OCI-M2 (cell line): ENCODE data around the gene HP1BP3.

ENCODE experiments used
- DNase-seq: peaks from one replicate; lab custom pipeline; 2025; ENCODE audit not compliant: unreplicated experiment; lab: John Stamatoyannopoulos, UW

Gene HP1BP3

DNA sequence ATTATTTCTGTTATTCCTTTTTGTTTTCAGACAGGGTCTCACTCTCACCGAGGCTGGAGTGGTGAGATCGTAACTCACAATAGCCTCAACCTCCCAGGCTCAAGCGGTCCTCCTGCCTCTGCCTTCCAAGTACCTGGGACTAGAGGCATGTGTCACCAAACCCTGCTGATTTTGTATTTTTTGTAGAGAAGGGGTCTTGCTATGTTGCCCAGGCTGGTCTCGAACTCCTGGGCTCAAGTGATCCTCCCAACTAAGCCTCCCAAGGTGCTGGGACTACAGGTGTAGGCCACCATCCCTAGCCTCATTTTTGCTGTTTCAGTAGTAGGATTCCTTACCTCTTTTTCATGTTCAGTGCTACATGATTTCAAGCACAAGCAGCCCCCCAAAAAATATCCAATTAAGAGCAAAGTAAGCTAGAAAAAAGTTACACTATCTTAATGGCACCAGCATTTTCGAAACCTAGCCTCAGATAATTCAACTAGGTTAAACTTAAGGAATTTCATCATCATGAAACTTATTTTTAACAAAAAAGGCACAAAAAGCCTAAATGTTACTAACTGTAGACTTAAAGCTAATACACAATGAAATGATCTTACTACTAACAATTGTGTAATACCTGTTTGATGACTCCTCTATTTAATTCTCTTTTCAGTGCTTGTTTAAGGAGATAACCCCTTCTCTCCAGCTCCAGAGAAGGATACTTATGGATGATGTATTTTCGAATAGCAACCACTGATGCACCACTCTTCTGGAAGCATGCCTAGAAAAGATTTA, 16.6 kb downstream of the HP1BP3 start:
- DNase-seq: no peak

DNA sequence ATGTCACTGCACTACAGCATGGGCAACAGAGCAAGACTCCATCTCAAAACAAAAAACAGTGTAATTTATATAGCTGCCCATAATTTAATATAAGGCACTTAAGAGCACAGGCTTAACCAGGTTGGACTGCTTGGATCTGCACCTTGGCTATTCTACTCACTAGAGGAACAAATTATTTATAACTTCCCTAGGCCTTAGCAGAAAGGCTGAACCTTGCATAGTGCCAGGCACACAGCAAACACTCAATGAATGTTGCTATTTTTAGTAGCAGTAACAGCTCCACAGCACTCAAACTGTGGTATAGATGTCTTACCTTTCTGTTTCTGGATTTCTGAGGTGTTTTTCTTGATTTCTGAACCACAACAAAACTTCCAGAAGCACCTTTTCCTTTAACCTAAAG, 19.8 kb downstream of the HP1BP3 start:
- no peak for DNase-seq

DNA sequence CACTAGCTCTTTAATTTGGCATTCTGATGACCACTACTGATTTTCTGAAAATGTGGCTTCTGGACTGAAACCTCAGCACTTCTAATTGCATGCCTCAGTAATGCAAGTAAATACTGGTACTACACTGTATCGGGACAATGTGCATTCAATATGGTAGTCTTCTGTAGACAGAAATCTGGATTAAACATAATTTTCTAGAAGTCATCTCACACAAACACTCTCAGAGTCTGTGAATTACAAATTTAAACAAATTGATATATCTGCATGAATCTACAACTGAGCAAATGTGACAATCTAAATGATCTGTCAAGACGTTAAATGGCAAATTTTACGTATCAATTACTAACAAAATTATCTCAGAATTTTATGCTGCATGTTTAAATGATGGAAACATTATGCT, 23.7 kb downstream of the HP1BP3 start:
- DNase-seq: no peak

DNA sequence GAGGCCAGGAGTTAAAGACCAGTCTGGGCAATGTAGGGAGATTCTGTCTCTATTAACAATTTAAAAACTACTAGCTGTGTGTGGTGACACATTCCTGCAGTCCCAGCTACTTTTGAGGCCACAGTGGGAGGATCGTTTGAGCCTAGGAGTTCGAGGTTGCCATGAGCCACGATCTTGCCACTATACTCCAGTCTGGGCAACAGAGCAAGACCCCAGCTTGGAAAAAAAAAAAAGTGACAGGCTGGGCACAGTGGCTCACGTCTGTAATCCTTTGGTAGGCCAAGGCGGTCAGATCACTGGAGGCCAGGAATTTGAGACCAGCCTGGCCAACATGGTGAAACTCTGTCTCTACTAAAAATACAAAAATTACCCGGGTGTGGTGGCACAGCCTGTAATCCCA, 26.8 kb downstream of the HP1BP3 start:
- no peak for DNase-seq

DNA sequence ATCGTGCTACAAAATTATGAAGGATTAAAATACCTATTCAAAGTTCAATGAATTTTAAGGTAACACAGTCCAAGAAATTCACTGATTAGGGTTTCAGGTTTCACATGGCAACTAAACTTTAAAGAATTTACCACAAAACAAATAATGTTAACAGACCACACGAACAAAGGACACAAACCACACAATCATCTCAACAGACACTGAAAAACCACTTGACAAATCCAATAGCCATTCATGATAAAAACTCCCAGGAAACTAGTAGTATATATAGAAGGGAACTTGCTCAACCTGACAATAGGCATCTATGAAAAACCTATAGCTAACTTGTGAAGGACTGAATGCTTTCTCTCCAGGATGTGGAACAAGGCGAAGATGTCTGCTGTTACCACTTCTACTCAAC, 33.5 kb downstream of the HP1BP3 start:
- no peak for DNase-seq

DNA sequence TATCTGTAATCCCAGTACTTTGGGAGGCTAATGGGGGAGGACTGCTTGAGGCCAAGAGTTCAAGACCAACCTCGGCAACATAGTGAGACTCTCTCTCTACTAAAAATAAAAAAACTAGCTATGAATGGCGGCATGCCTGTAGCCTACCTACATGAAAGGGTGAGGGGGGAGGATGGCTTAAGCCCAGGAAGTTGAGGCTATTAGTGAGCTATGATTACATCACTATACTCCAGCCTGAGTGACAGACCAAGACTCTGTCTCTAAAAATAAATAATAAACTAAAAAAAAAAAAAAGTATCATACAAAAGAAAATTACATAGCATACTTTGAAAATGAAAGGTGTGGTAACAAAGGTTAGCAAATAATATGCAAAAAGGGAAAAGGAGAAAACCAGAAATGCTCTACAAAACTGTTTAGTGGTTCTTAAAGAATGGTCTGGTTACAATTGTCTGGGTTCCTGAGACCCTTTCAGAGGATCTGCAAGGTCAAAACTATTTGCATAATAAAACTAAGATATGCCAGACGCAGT, 35.6 kb downstream of the HP1BP3 start:
- no peak for DNase-seq

DNA sequence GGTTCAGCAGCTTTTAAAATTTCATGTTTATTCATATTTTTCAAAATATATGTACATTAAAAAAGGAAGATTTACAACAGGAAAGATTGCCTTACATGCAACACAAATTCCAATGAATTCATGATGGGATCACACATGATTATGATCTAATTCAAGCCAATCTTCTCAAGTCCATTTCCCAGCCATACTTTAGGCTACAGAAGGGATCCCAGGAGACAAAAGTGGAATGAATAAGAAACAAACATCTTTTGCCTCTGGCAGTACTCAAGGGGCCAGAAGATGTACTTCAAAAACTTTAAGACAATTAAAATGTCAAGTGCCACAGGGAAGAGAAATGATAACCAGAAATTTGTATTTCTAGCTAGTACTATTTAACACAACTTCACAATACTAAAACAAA, 44.4 kb downstream of the HP1BP3 start:
- no peak for DNase-seq

DNA sequence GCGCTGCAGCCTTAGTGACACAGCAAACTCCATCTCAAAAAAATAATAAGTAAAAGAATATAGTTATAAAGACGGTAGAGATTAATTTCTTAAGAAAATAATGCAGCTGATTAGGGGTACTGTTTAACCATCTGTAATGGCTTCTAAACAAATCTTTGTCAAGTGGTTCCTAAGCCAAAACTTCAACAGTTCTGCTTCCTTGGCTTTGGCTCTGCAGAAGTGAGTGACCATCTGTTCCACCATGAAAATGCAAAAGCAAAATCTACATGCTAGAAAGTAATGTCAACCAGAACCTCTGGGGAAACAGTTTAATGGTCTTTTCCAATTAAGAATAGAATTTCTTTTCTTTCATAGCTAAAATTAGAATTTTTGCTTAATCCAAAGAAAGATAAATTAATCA, 46.3 kb downstream of the HP1BP3 start:
- DNase-seq: no peak

DNA sequence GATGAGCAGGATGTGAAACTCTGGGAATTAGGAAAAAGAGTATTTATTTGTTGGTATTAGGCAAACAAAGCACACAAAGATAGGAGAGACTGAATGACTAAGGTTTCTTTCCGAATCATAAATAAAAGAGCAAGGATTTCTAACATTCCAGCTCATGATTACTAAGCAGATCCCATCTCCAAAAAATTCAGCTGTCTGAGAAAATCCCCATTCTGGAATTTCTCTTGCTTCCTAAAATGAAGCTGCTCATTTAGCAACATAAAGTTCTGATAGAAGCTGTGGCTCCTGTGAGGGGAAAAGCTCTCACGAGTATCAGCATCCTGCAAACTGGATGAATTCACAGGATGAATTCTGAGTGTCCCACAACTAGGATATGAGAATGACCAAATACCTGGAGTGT, 47.9 kb downstream of the HP1BP3 start:
- DNase-seq: no peak

DNA sequence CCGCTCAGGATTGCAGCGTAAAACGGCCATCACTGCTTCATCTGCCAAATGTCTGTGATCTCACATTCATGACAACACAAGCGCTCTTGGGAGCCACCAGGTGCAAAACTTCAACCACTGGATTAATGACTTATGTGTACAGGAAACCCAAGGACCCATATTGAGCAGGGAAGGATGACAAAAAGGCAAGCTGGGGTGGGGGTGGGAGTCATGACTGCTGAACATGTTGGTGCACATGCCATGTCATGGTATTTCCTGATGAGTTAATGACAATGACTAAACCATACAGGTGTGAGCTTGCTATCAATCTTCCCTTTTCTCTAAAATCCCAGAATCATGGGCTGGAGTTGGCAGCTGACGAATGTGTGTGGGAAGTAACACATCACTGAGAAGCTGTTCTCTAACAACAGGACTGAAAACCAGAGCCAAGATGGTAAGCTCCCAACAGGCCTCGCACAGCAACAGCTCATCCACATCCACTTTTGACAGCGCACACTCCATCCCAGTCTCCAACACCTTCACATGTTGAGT, 51.5 kb downstream of the HP1BP3 start:
- DNase-seq: no peak

DNA sequence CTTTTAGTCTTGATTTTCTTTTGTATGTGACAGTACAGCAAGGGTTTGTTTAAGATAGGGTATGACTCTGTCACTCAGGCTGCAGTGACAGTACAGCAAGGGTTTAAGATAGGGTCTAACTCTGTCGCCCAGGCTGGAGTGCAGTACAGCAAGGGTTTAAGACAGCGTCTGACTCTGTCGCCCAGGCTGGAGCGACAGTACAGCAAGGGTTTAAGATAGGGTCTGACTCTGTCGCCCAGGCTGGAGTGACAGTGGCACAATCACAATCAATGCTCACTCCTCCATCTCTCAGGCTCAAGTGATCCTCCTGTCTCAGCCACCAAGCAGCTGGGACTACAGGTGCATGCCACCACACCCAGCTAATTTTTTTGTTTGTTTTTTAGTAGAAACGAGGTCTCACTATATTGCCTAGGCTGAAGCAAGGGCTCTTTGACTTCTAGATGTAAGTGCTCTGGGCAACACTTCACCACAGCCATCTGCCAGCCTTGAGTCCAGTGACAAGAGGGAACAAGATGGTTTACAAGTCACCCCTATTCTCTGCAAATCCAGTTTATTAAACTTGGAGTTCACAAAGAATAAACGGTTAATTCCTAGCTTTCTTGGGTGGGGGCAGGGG, 53.6 kb downstream of the HP1BP3 start:
- no peak for DNase-seq

DNA sequence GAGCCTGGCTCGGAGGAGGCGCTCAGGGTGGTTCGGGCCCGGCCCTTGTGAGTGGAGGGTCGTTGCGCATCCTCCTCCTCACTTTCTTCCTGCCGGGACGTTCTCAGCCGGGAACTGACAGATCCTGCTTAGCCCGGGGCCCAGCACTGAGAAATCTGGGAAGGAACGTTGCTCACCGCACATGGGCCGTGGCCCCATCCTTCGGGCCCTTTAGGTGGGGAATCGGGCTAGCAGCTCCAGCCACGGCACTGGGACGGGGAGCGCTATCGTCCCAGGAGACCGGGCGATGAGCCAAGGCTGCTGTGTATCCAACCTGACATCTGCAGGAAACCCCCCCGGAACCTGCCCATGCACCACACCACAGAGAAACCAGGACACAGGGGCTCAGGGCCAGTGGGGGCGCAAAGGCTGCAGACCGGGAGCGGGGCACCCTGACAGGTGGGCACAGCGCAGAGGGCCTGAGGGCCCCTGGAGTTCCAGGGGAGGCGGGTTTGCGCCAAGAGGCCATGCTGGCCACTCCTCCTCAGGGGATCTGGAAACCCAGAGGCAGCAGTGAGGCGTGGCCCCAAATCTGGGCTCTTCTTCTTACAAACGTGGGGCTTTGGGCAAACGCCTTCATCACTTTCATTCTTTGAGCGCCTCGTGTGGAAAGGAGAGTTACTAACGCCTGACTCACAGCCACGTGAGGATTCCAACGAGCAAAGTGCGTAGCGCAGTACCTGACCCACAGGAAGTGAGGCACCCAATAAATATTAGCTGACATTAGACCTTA, 54.3 kb downstream of the HP1BP3 start, which contains the start of gene SH2D5:
SH2D5 (minus strand) TSS at position 116 of the 772 bp plus-strand sequence. CDS start 4,659 bp downstream, outside the sequence.
- peak; percentile 15 for DNase-seq

DNA sequence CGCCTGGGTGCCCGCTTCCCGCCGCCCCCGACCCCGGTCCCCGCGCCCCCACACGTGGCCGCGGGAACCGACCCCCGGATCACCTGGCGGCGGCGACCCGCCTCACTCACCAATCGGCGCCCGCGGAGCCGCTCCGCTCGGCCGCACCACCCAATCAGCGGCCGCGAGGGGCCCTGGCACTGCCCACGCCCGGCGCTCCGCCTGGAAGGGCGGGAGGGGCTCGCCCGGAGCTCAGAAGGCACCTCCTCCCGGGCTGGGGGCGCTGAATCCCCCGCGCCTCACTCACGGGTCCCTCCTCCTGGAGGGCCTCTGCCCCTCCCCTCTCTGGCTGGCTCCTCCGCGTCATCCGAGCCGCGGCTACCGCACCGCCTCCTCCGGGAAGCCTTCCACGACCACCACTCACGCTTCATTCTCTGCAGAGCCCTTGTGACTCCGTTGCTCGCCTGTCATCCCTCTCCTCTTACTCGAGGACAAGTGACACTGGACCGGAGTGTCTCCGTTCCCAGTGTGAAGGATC, 55.0 kb downstream of the HP1BP3 start:
- peak; percentile 9 for DNase-seq

DNA sequence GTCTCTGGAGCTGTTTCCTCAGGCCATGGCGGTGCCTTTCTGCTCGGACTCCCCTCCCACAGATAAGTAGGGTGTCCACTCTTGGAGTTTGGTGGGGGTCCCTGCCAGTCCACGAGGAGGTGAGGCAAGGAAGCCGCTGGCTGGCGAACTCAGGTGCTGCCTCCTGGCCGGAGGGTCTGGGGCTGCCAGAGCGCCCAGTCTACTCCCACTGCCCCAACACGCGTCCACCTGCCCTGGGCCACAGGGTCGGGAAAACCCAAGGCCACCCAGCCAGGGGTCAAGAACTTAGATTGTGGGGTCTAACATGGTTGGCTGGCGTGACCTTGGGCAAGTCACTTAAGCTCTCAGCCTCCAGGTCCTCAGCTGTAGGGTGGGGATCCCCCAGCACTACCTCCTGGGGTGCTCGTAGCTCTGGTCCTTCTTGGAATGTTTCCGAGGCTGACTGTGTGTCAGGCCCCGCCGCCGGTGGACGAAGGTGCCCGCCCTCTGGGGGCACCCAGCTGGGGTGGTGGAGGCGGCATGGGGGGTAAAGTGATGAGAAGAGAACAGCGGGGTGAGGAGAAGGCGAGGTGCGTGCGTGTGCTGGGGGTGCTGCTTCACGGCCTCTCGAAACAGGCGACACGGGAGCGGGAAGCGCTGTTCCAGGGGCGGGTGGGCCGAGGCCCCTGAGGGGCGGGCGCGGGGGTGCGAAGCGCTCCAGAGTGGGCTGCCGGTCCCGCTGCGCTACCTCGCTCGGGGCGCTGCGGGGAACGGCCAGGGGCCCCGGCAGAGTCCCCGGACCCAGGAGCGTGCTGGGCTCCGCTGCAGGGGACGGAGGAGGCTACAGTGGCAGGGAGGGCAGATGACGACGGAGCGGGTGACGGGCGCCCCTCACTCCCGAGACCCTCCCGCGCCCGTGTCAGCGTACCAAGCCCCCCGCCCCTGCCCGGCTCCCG, 55.8 kb downstream of the HP1BP3 start:
- DNase-seq: no peak

DNA sequence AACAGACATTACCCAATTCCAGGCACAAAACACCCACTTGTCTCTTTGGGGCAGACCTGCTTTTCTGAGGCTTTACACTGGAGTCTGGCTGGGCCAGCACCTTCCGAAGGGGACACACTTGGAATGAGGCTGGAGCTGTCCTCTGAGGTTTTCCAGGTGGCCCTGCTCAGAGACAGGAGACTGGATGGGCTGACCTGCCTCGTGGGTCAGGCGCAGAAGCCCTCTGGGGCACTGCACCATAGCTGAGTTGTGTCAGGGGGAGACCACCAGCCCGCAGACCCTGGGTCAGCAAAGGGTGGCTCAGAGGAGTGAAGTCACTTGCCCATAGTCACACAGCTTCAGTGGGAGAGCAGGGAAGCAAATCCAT, 56.4 kb downstream of the HP1BP3 start:
- no peak for DNase-seq

DNA sequence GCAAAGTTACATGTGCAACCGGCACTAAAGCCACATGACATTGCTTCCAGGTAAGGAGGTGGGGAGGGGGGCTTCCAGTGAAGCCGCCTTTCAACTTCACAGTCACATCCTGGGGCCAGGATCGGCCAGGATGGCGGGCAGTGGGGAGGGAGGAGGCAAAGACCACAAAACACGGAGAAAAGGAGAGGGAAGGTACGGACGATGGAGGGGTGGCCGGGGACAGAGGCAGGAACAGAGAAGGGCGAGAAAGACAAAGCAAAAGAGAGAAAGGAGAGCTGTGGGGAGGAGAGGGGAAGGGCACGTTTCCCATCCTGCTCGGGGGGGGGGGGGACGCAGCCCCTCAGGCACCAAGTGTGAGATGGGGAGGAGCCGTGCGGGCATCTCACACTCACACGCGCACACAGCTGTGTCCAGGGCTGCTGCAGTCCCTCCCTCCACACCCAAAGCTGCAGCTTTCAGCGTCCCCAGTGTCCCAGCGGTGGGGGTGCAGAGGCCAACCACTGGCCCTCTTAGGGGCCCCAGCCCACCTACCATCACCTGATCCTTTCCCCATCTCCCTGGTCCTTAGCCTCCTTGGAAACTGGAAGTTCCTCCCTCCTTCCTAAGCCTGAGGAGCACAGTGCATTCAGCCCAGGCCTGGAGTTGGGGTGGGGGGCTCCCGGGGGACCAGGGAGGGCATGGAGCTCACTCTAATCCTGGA, 57.0 kb downstream of the HP1BP3 start:
- DNase-seq: no peak

DNA sequence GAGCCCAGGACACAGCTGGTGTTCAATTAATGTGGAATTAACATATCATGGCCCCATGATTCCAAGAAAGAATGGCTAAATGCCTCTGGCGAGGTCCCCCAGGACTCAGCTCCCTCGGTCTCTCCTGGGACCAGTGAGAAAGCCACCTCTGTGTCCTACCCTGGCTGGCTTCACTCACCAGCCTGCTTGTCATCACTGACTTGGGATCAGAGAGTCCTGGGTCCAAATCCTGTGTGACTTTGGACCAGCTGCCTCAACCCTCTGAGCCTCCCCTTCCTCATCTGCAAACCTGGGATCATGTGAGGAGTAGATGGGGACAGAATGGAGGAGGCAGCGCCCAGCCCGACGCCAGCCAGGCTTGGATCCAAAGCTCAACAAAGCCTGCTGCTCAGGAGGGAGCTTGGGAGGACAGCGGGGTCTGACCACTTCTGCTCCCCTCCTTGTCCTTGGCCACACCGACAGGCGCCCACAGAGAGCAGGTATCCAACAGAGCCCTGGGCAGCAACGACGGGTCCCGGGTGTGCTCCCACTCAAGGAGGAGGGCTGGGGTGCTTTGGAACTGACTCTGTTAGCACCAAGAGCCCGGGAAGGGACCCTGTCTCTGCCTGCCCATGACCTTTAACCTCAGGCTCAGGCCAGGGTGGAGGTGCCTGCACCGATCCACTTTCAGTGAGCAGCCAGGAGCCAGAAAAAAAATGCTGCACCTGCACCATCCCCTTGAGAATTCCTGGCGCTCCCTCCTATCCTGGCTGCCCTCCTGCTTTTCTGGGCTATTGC, 57.8 kb downstream of the HP1BP3 start:
- no peak for DNase-seq

DNA sequence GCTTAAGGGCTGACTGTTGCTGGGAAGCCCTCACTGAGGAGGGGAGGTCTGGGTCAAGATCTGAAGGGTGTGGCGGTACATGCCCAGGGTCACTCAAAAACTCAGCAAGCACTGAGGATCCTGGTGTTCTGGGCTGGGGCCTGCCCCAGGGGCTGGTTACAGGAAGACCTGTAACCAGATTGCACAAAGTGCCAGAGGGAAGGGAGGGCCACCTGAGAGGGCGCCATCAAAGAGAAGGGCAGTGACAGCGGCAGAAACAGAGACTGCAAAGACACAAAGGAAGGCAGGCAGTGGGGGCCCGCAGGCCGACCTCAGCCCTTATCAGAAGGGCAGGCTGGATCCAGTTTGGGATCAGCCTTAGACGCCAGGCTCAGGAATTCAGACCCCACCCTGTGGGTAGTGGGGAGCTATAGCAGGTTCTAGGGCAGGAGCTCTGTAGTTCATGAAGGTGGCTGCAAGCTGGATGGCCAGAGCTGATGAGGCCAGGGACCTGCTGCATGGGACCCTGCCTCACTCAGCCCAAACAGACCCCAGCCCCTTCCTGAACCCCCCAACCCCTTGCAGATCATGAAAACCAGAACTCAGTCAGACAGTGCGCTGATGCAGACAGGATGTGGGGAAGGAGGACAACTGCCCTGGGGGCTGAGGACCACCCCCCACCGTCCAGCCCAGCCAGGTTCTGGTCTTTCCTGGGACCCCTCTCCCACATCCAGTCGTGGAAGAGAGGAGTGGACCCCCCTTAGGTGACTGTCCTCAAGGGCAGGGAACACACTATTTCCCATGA, 58.5 kb downstream of the HP1BP3 start:
- no peak for DNase-seq
